Endothelial cell of umbilical vein (primary cell): ENCODE results near the gene LRP1B.

Experiments
- POLR2AphosphoS5 ChIP-seq: IDR thresholded peaks from 2 replicates; pipeline ENCODE4 v1.6.1; 2012; ENCODE audit warnings: low read depth, mild to moderate bottlenecking, control low read depth, low read length, moderate library complexity; ENCODE audit not compliant: insufficient read depth
- TF ChIP-seq, protein P1 (sequence below), 2 donors: IDR thresholded peaks; 1 replicate in 1 of 2; 2 replicates in 1 of 2; pipeline ENCODE4 v1.5.1; 2011; ENCODE audit warnings: low read length in 2 of 2, mild to moderate bottlenecking in 2 of 2, moderate library complexity in 2 of 2, control low read depth in 1 of 2, inconsistent platforms in 1 of 2, low read depth in 1 of 2; ENCODE audit not compliant: insufficient read depth in 1 of 2; ENCODE audit errors: extremely low read depth in 1 of 2

DNA sequence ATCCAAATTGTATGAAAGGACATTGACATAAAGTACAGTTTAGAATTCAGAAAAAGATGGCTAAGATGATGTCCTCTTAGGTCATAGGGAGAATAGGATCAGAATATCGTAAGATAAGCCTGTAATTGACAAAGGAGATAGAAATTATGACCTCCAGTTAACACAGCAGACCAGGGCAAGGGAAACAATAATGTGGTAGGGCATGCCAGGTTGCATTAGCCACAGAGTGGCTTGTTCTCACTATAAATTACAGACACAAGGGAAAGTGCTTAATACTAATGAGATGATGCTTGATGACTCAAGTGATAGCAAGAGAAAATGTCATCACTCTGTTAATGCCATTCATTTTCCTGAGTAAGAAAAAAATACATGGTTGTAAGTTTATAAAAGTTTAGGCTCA is 48.9 kb upstream of the LRP1B start:
- TF ChIP-seq, protein P1, sequence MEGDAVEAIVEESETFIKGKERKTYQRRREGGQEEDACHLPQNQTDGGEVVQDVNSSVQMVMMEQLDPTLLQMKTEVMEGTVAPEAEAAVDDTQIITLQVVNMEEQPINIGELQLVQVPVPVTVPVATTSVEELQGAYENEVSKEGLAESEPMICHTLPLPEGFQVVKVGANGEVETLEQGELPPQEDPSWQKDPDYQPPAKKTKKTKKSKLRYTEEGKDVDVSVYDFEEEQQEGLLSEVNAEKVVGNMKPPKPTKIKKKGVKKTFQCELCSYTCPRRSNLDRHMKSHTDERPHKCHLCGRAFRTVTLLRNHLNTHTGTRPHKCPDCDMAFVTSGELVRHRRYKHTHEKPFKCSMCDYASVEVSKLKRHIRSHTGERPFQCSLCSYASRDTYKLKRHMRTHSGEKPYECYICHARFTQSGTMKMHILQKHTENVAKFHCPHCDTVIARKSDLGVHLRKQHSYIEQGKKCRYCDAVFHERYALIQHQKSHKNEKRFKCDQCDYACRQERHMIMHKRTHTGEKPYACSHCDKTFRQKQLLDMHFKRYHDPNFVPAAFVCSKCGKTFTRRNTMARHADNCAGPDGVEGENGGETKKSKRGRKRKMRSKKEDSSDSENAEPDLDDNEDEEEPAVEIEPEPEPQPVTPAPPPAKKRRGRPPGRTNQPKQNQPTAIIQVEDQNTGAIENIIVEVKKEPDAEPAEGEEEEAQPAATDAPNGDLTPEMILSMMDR (IDR thresholded peaks at IDR 0.05; ENCODE audit: extremely low read depth in 1 of 2, insufficient read depth in 1 of 2, low read depth in 1 of 2, low read length in 2 of 2) = no peak
- TF ChIP-seq POLR2AphosphoS5 = no peak
